ENCODE data around the gene SPAG7. TPM values are rescaled to one million over a fixed set of nuclear protein-coding genes. Genes with fewer than 3 reads are reported as not detected.
"Not testable (repeated sequence)": the region's sequence is repeated elsewhere in the genome, so short reads cannot be mapped to it uniquely, and the experiment has no call there.

SPAG7 gene
- total RNA-seq, 1 experiment from 2014 or later: 97.3 TPM

DNA sequence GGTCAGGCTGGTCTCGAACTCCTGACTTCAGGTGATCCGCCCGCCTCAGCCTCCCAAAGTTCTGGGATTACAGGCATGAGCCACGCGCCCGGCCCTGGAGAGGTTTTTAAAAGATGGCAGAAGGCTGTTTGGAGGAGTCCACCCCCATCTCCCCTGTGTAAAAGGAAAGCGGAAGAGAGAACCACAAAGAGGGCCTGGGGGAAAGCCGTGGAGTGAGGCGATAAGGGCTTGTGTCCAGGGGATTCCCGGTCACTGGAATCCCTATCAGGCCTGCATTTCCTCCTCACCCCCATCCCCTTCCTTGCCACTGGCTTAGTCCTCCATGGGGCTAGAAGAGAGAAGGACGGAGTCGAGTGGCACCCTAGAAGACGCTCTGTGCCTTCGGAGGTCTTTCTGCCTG is 35.7 kb downstream of the SPAG7 start, which contains the start of gene GP1BA:
Gene GP1BA, plus strand, starts transcription at position 315 of the 400 bp plus-strand sequence. CDS start 328 bp downstream, outside the sequence.
- no peak for ATAC-seq
- POLR2A ChIA-PET: interaction anchor here (1.0 kb wide), 2 partner anchors 8 to 22 kb away, joined by 3 to 4 read pairs; partner anchors contain the start of gene RNF167
- CTCF ChIA-PET: interaction anchor here (3.3 kb wide), 1 partner anchor 23 kb away, joined by 39 read pairs; no protein-coding TSS in a partner anchor

DNA sequence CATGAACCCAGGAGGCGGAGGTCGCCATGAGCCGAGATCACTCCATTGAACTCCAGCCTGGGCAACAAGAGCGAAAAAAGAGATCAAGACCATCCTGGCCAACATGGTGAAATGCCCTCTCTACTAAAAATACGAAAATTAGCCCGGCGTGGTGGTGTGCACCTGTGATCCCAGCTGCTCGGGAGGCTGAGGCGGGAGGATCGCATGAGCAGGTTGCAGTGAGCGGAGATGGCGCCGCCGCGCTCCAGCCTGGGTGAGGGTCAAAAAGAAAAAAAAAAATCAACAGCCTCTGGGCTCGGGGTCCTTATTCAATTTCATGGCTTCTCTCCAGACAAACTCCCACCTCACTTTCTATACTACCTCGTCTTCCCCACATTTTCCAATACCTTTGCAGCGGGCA is 38.7 kb downstream of the SPAG7 start:
- no peak for ATAC-seq
- H3K36me3 Mint-ChIP-seq: 0 out of 2 replicates have a peak, but pooled peaks cover 5% of the 10 kb centered on the region
- H3K27me3 Mint-ChIP-seq (ENCODE audit: low read depth): no peaks in the 10 kb centered on the region
- no peak overlapping the region for H3K27ac Mint-ChIP-seq
- ChIA-PET CTCF (interaction anchor here (0.5 kb wide), 1 partner anchor 20 kb away, joined by 4 read pairs; no protein-coding TSS in a partner anchor), POLR2A (no interaction called here)
- DNase-seq (ENCODE audit: low spot score): no peak
- peaks cover under 1% of the 10 kb centered on the region for H3K4me1 Mint-ChIP-seq
- TF ChIP-seq PRRX2 (CRISPR knock-in tag; IDR thresholded peaks at IDR 0.05): no peak
- TF ChIP-seq, protein P1, sequence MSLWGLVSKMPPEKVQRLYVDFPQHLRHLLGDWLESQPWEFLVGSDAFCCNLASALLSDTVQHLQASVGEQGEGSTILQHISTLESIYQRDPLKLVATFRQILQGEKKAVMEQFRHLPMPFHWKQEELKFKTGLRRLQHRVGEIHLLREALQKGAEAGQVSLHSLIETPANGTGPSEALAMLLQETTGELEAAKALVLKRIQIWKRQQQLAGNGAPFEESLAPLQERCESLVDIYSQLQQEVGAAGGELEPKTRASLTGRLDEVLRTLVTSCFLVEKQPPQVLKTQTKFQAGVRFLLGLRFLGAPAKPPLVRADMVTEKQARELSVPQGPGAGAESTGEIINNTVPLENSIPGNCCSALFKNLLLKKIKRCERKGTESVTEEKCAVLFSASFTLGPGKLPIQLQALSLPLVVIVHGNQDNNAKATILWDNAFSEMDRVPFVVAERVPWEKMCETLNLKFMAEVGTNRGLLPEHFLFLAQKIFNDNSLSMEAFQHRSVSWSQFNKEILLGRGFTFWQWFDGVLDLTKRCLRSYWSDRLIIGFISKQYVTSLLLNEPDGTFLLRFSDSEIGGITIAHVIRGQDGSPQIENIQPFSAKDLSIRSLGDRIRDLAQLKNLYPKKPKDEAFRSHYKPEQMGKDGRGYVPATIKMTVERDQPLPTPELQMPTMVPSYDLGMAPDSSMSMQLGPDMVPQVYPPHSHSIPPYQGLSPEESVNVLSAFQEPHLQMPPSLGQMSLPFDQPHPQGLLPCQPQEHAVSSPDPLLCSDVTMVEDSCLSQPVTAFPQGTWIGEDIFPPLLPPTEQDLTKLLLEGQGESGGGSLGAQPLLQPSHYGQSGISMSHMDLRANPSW (CRISPR knock-in tag; conservative IDR thresholded peaks at IDR 0.05; ENCODE audit: low read depth): no peak
- TF ChIP-seq, protein P2, sequence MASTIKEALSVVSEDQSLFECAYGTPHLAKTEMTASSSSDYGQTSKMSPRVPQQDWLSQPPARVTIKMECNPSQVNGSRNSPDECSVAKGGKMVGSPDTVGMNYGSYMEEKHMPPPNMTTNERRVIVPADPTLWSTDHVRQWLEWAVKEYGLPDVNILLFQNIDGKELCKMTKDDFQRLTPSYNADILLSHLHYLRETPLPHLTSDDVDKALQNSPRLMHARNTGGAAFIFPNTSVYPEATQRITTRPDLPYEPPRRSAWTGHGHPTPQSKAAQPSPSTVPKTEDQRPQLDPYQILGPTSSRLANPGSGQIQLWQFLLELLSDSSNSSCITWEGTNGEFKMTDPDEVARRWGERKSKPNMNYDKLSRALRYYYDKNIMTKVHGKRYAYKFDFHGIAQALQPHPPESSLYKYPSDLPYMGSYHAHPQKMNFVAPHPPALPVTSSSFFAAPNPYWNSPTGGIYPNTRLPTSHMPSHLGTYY (CRISPR knock-in tag; IDR thresholded peaks at IDR 0.05): no peak
- no peak for TF ChIP-seq FOXP1 (CRISPR knock-in tag; IDR thresholded peaks at IDR 0.05; ENCODE audit: borderline replicate concordance)
- TF ChIP-seq, protein P3, sequence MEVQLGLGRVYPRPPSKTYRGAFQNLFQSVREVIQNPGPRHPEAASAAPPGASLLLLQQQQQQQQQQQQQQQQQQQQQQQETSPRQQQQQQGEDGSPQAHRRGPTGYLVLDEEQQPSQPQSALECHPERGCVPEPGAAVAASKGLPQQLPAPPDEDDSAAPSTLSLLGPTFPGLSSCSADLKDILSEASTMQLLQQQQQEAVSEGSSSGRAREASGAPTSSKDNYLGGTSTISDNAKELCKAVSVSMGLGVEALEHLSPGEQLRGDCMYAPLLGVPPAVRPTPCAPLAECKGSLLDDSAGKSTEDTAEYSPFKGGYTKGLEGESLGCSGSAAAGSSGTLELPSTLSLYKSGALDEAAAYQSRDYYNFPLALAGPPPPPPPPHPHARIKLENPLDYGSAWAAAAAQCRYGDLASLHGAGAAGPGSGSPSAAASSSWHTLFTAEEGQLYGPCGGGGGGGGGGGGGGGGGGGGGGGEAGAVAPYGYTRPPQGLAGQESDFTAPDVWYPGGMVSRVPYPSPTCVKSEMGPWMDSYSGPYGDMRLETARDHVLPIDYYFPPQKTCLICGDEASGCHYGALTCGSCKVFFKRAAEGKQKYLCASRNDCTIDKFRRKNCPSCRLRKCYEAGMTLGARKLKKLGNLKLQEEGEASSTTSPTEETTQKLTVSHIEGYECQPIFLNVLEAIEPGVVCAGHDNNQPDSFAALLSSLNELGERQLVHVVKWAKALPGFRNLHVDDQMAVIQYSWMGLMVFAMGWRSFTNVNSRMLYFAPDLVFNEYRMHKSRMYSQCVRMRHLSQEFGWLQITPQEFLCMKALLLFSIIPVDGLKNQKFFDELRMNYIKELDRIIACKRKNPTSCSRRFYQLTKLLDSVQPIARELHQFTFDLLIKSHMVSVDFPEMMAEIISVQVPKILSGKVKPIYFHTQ (CRISPR knock-in tag; IDR thresholded peaks at IDR 0.05): no peak
- TF ChIP-seq NR1H2 (CRISPR knock-in tag; IDR thresholded peaks at IDR 0.05): no peak
- no peaks in the 10 kb centered on the region for H3K9me3 Mint-ChIP-seq
- H3K4me3 Mint-ChIP-seq: no peak overlapping the region

More for the DNA sequence above, 35.7 kb downstream of the SPAG7 start, which contains the start of gene GP1BA:
- TF ChIP-seq ZNF671 (CRISPR knock-in tag; IDR thresholded peaks at IDR 0.05) (no peak), IRF2 (CRISPR knock-in tag; IDR thresholded peaks at IDR 0.05; ENCODE audit: borderline replicate concordance, low read depth) (no peak), JAZF1 (CRISPR knock-in tag; IDR thresholded peaks at IDR 0.05) (no peak), HMGA2 (CRISPR knock-in tag; IDR thresholded peaks at IDR 0.05) (no peak), SMAD3 (CRISPR knock-in tag; IDR thresholded peaks at IDR 0.05; ENCODE audit: borderline replicate concordance) (no peak)
- TF ChIP-seq, protein P4, sequence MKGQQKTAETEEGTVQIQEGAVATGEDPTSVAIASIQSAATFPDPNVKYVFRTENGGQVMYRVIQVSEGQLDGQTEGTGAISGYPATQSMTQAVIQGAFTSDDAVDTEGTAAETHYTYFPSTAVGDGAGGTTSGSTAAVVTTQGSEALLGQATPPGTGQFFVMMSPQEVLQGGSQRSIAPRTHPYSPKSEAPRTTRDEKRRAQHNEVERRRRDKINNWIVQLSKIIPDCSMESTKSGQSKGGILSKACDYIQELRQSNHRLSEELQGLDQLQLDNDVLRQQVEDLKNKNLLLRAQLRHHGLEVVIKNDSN (CRISPR knock-in tag; IDR thresholded peaks at IDR 0.05): no peak
- H3K9me3 Mint-ChIP-seq: no peaks in the 10 kb centered on the region
- no peak within 1 kb of the TSS for H3K27ac Mint-ChIP-seq
- no peaks in the 10 kb centered on the region for H3K27me3 Mint-ChIP-seq (ENCODE audit: low read depth)
- H3K4me1 Mint-ChIP-seq: peaks cover 9% of the 10 kb centered on the region
- no peak for DNase-seq (ENCODE audit: low spot score)
- H3K4me3 Mint-ChIP-seq: no peak within 1 kb of the TSS
- H3K36me3 Mint-ChIP-seq: 0 out of 2 replicates have a peak, but pooled peaks cover 8% of the 10 kb centered on the region

DNA sequence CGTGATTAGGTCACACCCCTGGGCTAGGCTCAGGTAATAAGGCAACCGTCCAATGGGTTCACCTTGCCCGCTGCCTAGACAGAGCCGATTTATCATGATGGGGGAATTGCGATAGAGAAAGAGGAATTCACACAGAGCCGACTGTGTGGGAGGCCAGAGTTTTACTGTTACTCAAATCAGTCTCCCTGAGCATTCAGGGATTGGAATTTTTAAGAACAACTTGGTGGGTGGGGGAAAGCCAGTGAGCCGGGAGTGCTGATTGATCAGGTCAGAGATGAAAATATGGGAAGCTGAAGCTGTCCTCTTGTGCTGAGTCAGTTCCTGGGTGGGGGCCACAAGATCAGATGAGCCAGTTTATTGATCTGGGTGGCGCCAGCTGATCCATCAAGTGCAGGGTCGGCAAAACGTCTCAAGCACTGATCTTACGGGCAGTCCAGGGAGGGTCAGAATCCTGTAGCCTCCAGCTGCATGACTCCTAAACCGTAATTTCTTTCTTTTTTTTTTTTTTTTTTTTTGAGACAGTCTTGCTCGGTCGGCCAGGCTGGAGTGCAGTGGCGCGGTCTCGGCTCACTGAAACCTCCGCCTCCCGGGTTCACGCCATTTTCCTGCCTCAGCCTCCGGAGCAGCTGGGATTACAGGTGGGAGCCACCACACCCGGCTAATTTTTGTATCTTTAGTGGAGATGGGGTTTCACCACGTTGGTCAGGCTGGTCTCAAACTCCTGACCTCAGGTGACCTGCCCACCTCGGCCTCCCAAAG is 40.9 kb downstream of the SPAG7 start:
- not testable (repeated sequence) for H3K27me3 Mint-ChIP-seq (ENCODE audit: low read depth); DNase-seq (ENCODE audit: low spot score); ATAC-seq; H3K9me3 Mint-ChIP-seq; H3K4me1 Mint-ChIP-seq; H3K36me3 Mint-ChIP-seq; H3K4me3 Mint-ChIP-seq
- peak overlapping the region; percentile 11; the same call in 1 of the 2 replicates for H3K27ac Mint-ChIP-seq
- CTCF ChIA-PET: interaction anchor here (2.3 kb wide), 1 partner anchor 18 kb away, joined by 11 read pairs; no protein-coding TSS in a partner anchor
- POLR2A ChIA-PET: interaction anchor here (0.6 to 1.3 kb wide), 2 partner anchors 27 to 41 kb away, joined by 3 to 12 read pairs; partner anchors contain the start of gene C17orf107
